ENCODE data around the gene SH3BP4.

The SH3BP4 gene, protein sequence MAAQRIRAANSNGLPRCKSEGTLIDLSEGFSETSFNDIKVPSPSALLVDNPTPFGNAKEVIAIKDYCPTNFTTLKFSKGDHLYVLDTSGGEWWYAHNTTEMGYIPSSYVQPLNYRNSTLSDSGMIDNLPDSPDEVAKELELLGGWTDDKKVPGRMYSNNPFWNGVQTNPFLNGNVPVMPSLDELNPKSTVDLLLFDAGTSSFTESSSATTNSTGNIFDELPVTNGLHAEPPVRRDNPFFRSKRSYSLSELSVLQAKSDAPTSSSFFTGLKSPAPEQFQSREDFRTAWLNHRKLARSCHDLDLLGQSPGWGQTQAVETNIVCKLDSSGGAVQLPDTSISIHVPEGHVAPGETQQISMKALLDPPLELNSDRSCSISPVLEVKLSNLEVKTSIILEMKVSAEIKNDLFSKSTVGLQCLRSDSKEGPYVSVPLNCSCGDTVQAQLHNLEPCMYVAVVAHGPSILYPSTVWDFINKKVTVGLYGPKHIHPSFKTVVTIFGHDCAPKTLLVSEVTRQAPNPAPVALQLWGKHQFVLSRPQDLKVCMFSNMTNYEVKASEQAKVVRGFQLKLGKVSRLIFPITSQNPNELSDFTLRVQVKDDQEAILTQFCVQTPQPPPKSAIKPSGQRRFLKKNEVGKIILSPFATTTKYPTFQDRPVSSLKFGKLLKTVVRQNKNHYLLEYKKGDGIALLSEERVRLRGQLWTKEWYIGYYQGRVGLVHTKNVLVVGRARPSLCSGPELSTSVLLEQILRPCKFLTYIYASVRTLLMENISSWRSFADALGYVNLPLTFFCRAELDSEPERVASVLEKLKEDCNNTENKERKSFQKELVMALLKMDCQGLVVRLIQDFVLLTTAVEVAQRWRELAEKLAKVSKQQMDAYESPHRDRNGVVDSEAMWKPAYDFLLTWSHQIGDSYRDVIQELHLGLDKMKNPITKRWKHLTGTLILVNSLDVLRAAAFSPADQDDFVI

DNA sequence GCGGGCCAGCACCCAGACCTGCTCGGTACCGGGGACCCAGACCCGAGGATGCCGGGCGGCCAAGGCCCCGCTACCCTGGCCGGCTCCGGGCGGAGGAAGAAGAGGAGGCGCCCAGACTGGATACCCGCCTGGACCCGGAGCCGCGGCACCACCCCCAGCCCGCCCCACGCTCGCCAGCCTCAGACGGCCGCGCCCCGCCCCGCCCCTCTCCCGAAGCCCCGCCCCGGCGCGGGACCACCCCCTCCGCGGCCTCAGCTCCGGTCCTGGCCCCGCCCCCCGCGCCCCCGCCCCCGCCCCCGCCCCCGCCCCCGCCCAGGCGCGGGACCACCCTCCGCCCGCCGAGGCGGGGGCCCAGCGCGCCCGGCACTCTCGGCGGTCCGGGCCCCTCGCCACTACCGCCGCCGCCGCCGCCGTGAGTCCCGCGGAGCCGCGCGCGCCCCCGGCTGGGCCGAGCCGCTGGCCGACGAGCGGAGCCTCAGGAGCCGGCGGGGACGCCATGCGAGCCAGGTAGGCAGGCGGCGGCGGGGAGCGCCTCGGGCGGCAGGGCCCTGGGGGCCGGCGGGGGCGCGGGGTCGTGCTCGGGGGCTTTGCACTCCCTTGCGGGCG, at the start of gene SH3BP4:
SH3BP4 (plus strand) TSS at position 354 of the 606 bp plus-strand sequence. CDS start 82,986 bp downstream, outside the sequence.
- peak in 1 of 2 donors; percentile 27 for DNase-seq

- no peak for DNase-seq
Measured at GRCh38 chr2:234904785-234905184, 47.0 kb upstream of the SH3BP4 start.

GRCh38 chr2:234905547-234906265, 46.1 kb upstream of the SH3BP4 start:
- no peak for DNase-seq

DNA sequence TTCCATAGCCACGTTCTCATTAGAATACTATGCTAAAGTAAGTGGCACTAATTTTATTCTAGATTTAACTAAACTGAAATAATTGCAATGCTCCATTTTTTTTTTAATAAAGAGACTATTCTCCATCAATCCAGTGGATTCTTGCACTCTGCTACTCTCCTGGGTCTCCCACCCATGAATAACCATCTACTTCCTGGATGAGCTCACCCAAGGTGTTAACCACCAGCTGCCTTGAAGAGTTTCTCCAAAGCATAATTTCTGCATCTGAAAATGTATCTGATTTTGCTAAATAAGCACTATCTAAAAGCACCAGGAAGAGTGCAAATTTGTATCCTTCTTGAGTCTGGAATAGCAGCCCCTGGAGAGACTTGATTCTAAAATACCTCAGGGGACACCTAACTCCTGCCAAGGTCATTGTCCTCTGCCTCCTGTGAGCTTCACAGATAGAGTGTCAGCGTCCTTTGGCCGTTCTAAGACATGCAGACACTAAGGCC, 41.6 kb upstream of the SH3BP4 start:
- DNase-seq: no peak

- no peak for DNase-seq
Measured at GRCh38 chr2:234911271-234911670, 40.5 kb upstream of the SH3BP4 start.

- no peak for DNase-seq
Measured at GRCh38 chr2:234912437-234912836, 39.4 kb upstream of the SH3BP4 start.

GRCh38 chr2:234913208-234913626, 38.6 kb upstream of the SH3BP4 start:
- DNase-seq: no peak

DNA sequence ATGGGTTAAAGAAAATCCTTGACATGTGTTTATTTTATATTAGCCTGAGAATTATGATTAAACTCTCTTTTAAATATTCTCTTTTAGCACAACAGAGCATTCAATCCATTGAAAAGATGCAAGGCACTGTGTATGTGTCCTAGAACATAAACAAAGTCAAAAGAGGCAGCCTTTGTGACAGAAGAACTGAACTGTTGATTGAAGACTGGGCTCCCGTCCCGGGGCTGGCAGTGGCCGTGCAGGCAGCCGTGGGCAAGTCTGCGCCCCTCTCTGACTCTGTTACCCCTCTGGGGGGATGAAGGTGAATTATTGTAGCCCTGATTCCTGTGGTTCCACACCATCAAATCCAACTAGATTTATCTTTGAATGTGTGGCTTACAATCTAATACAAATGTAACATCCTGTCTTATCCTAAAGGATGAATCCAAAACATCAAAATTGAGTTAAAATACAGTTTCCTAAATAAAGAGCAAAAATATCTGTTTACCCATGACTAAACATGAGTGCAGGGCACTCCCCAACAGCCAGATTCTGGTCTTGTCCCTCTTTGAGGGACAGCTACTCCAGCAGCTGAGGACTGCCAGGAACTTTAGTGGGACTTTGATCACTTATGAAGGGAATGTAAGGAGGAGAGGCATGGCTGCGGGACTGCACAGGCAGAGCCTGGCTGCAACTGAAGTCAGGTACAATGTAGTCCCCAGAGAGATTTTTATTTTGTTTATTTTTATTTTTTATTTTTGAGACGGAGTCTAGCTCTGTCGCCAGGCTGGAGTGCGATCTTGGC, 37.3 kb upstream of the SH3BP4 start:
- no peak for DNase-seq

- DNase-seq: no peak
Measured at GRCh38 chr2:234916674-234917073, 35.1 kb upstream of the SH3BP4 start.

DNA sequence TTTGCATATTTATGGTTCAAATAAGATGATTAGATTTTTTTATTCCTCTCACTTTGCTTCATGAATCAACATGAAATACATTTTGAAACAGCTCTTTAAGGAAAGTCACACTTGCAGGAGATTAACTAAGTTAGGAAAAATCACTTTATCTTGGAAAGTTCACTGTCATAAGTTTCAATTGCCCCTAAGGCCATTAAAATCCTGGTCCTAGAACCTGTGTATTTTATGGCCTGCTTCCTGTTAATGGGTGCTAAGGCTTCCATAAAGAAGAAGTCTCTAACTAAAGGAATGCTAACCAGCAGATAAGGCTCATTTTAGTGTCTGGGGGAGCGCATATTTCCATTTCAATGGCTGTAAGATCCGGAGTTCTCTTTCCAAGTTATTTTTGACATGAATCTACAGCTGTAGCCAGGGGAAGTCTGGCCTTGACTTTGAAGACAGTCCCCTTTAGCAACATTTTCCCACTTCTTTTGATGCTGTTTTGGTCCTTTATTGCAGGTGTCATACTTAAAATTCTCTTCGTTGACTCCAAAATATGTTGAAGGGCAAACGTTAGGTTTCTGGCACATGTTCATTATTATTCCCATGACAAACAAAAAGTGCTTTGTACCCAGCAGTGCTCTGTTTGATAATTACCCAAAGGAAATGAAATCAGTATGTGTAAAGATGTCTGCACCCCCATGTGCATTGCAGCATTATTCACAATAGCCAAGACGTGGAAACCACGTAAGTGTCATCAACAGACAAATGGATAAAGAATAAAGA, 34.4 kb upstream of the SH3BP4 start:
- no peak for DNase-seq

- no peak for DNase-seq
Measured at GRCh38 chr2:234919711-234920110, 32.1 kb upstream of the SH3BP4 start.

DNA sequence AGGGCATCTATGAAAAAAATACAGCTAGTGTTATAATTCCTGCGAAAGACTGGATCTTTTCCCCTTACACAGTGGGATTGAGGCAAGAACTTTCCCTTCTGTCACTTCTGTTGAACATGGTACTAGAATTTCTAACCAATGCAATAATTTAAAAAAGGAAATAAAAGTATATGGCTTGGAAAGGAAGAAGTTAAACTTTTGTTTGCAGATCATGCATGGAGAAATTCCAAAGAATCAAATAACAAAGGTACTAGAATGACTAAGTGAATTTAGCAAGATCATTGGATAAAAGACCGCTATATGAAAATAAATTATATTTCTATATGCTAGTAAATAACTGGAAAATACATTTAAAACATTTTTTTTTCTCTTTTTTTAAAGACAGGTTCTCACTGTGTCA, 31.0 kb upstream of the SH3BP4 start:
- DNase-seq: no peak

- DNase-seq: no peak
Measured at GRCh38 chr2:234929002-234929401, 22.8 kb upstream of the SH3BP4 start.

GRCh38 chr2:234930397-234930796, 21.4 kb upstream of the SH3BP4 start:
- DNase-seq: no peak

- no peak for DNase-seq
Measured at GRCh38 chr2:234931371-234931770, 20.4 kb upstream of the SH3BP4 start.

DNA sequence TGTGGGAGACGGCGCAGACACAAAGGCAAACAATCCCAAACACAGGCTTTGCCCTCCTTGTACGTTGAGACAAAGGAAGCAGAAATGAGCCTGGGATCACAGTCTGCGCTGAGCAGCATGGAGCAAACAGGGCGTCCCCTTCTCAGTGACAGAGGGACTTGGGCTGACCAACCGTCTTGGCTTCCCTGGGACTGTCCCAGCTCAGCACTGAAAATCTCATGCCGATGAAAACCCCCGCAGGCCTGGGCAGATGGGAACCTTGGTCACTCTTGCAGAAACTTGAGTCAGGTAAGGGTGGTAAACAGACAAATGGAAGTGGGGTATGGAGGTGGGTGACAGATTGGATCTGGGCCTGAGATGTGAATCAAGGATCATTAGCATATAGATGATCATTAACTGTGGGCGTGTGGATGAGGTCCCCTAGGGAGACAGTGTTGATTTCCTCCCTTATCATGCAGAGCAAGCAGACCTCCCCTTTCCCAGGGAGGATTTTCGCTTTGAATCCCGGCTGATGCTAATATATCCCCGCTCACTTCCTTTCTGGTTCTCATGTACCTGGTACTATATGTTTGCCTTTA, 19.1 kb upstream of the SH3BP4 start:
- no peak for DNase-seq

DNA sequence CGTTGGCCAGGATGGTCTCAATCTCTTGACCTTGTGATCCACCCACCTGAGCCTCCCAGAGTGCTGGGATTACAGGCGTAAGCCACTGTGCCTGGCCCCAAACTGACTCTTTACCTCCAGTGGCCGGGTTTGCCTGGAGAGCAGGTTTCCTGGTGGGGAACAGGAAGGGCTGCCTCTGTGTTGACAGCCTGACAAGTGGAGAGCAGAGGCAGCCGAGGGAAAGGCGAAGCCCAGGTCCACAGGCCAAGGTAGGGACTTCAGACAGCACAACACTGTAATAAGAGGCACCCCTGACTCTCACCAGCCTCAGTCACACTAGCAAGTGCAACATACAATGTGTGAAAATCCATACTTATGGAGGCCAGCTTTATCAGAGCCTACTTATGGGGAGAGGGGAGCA, 16.5 kb upstream of the SH3BP4 start:
- DNase-seq: no peak

DNA sequence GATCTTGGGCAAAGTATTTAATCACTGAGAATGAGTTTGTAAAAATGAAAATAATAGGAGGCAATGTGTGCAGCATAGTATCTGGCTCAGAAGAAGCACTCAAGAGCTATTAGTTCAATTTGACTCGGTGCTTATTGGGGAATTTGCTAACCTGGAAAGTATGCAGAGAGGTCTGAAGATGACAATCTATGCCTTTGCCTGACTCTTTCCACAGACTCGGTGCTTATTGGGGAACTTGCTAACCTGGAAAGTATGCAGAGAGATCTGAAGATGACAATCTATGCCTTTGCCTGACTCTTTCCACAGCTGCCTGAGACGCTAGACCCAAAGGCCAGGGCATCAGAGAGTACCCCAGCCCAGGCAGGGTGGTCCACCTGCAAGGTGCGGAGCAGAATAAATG, 12.2 kb upstream of the SH3BP4 start:
- no peak for DNase-seq

GRCh38 chr2:234939996-234940395, 11.8 kb upstream of the SH3BP4 start:
- DNase-seq: no peak

DNA sequence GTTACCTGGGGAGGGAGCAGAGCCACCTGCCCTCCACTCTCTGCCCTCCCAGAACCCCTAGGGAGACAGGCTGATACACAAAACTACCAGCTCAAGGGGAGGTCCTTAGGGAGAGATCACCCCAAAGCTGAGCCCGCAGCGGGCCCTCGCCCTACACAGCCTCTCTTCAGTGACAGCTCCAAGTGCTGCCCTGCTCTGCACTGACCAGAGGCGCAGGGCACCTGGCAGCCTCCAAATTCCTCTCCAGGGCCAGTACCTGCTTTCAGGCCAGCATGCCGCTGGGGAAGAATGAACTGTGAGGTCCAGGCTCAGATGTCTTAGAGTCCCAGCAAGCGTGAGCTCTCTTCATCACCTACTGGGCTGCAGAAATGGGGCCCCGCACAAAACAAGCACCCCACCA, 11.3 kb upstream of the SH3BP4 start:
- DNase-seq: no peak

All from stimulated activated CD4-positive, alpha-beta T cell treated with anti-CD3 and anti-CD28 coated beads, Interleukin-2, amount 100 ng/mL, for 48 hours (primary cell).